KG1 (cell line): ENCODE measurements around the gene HBQ1.
"Not testable (repeated sequence)": the region's sequence is repeated elsewhere in the genome, so short reads cannot be mapped to it uniquely, and the experiment has no call there.

Experiments
- DNase-seq: peaks from one replicate; lab custom pipeline; 2025; lab: John Stamatoyannopoulos, UW

The HBQ1 gene

GRCh38 chr16:160691-161190 lies 19.5 kb upstream of the HBQ1 start:
- DNase-seq, result no peak

GRCh38 chr16:162271-162991 lies 17.8 kb upstream of the HBQ1 start:
- no peak for DNase-seq

DNA sequence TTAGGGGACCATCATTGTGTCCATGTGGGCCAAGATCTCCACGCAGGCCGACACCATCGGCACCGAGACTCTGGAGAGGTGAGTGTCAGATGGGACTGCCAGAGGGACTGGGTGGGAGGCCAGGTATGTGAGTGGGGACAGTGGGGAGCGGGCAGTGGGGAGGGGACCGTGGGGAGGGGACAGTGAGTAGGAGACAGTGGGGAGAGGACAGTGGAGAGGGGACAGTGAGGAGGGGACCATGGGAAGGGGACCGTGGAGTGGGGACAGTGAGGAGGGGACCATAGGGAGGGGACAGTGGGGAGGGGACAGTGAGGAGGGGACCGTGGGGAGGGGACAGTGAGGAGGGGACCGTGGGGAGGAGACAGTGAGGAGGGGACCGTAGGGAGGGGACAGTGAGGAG lies 17.1 kb upstream of the HBQ1 start:
- not testable (repeated sequence) for DNase-seq

DNA sequence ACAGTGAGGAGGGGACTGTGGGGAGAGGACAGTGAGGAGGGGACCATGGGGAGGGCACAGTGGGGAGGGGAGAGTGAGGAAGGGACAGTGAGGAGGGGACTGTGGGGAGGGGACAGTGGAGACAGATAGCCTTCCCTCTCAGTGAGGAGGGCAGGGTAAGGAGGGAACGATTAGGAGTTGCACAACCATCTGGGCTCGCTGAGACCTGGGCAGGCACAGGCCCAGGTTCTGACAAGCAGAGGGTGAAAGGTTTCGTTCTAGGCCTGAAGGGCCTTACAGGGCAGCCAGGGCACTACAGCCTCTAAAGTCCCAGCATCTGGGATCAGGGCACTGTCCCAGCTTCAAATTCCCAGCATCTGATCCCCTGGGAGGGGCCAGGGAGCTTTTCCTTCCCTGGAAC lies 16.6 kb upstream of the HBQ1 start:
- not testable (repeated sequence) for DNase-seq

DNA sequence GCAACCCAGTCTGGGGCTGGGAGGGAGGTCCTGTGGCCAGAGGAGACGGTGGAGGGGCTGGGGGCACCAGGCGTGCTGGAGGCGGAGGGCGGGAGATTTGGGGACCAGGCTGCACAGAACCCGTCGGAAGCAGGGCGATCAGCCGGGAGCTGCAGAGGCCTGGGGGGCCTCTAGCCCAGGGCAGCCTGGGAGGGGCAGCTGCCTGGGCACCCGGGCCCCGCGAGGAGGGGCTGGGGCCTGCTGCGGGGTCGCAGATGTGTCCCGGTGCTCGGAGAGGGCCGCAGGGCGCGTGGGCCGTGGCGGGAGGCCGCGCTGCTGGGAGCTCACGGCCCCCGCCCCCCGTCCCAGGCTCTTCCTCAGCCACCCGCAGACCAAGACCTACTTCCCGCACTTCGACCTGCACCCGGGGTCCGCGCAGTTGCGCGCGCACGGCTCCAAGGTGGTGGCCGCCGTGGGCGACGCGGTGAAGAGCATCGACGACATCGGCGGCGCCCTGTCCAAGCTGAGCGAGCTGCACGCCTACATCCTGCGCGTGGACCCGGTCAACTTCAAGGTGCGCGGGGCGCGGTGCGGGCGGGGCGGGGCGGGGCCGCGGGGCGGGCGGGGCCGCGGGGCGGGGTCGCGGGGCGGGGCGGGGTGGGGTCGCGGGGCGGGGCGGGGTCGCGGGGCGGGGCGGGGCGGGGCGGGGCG lies 16.0 kb upstream of the HBQ1 start:
- not testable (repeated sequence) for DNase-seq

DNA sequence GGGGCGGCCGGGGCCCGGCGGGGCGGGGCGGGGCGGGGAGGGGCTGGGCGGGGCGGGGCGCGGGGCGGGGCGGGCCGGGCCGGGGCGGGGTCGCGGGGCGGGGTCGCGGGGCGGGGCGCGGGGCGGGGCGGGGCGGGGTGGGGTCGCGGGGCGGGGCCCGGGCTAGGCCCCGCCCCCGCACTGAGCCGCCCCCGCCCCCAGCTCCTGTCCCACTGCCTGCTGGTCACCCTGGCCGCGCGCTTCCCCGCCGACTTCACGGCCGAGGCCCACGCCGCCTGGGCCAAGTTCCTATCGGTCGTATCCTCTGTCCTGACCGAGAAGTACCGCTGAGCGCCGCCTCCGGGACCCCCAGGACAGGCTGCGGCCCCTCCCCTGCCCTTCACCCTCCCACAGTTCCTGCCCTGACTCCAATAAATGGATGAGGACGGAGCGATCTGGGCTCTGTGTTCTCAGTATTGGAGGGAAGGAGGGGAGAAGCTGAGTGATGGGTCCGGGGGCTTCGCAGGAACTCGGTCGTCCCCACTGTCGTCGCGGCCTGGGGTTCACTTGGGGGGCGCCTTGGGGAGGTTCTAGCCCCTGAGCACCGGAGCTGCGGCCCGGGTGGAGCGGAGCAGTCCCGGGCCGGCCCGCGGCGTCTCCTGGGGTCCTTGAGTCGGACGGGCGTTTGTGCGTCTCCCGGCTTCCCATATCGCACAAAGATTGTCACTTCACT lies 15.3 kb upstream of the HBQ1 start:
- DNase-seq, result no peak

GRCh38 chr16:165539-166374 lies 14.5 kb upstream of the HBQ1 start, which contains the start of gene HBM:
TSS of gene HBM (plus strand) at chr16:165978. CDS start at chr16:165998, 20 bp downstream.
- DNase-seq, result no peak

DNA sequence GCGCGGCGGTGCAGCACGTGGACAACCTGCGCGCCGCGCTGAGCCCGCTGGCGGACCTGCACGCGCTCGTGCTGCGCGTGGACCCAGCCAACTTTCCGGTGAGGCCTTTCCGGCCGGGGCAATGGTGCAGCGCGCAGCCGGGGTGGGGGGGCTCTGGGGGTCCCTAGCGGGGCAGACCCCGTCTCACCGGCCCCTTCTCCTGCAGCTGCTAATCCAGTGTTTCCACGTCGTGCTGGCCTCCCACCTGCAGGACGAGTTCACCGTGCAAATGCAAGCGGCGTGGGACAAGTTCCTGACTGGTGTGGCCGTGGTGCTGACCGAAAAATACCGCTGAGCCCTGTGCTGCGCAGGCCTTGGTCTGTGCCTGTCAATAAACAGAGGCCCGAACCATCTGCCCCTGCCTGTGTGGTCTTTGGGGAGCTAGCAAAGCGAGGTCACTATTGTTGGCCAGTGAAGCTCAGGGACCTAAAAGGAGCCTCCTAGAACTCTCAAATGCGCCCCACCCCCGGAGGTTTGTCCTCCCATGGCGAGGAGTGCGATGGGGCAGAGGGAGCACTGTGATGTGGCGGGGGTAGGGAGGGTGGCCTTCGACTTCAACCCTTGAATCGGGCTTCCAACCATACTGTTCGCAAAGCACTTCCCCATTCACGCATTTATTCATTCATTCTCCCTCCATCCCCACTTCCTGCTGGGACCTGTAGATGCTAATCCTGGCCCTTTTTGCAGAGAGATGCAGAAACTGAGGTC lies 13.7 kb upstream of the HBQ1 start:
- DNase-seq, result no peak

DNA sequence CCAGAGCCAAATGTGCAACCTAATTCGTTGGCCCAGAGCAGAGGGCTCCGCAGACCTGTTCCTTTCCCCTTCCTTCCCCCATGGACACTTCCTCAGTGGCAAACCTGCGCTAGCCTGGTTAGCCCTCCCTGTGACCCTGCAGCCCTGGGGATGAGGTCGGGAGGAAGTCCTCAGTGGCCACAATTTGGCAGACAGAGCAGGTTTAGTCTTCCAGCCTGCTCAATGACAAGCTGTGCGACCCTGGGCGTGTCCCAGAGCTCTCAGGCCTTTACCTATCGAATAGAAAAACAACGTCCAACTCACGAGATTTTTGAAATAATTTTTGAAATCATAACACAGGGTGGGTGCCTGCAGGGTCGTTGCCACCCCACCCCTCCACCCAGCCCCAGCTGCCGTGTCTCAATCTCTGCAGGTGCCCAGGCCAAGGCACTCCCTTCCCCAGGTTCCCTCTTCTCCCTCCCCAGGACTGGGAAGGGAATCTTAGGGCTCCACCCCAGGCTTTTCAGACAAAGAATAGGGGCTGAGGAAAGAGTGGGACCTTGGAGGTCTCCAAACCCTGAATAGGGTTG lies 13.1 kb upstream of the HBQ1 start:
- no peak for DNase-seq

GRCh38 chr16:168424-168823 lies 11.8 kb upstream of the HBQ1 start:
- DNase-seq, result no peak

DNA sequence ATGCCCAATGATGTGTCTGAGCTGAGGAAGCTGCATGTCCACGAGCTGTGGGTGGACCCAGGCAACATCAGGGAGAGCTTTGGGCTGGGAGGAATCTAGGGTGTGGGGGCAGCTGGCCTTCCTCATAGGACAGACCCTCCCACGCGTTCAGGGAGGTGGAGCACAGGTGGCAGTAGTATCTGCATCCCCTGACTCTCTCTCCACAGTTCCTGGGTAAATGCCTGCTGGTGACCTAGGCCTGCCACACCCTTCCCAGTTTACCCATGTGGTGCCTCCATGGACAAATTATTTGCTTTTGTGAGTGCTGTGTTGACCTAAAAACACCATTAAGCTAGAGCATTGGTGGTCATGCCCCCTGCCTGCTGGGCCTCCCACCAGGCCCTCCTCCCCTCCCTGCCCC lies 11.2 kb upstream of the HBQ1 start:
- DNase-seq, result no peak

- DNase-seq, result not testable (repeated sequence)
These were observed 10.2 kb upstream of the HBQ1 start for GRCh38 chr16:170088-170507.

GRCh38 chr16:170788-171187 lies 9.5 kb upstream of the HBQ1 start:
- no peak for DNase-seq

DNA sequence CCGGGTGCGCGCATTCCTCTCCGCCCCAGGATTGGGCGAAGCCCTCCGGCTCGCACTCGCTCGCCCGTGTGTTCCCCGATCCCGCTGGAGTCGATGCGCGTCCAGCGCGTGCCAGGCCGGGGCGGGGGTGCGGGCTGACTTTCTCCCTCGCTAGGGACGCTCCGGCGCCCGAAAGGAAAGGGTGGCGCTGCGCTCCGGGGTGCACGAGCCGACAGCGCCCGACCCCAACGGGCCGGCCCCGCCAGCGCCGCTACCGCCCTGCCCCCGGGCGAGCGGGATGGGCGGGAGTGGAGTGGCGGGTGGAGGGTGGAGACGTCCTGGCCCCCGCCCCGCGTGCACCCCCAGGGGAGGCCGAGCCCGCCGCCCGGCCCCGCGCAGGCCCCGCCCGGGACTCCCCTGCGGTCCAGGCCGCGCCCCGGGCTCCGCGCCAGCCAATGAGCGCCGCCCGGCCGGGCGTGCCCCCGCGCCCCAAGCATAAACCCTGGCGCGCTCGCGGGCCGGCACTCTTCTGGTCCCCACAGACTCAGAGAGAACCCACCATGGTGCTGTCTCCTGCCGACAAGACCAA lies 7.8 kb upstream of the HBQ1 start, which contains the start of gene HBA2:
Gene HBA2, plus strand, starts transcription at position 503 of the 568 bp plus-strand sequence. Its CDS starts 37 bp downstream, at position 540.
- not testable (repeated sequence) for DNase-seq

DNA sequence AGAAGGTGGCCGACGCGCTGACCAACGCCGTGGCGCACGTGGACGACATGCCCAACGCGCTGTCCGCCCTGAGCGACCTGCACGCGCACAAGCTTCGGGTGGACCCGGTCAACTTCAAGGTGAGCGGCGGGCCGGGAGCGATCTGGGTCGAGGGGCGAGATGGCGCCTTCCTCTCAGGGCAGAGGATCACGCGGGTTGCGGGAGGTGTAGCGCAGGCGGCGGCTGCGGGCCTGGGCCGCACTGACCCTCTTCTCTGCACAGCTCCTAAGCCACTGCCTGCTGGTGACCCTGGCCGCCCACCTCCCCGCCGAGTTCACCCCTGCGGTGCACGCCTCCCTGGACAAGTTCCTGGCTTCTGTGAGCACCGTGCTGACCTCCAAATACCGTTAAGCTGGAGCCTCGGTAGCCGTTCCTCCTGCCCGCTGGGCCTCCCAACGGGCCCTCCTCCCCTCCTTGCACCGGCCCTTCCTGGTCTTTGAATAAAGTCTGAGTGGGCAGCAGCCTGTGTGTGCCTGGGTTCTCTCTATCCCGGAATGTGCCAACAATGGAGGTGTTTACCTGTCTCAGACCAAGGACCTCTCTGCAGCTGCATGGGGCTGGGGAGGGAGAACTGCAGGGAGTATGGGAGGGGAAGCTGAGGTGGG lies 6.9 kb upstream of the HBQ1 start:
- not testable (repeated sequence) for DNase-seq

GRCh38 chr16:173928-174769 lies 6.1 kb upstream of the HBQ1 start:
- DNase-seq, result not testable (repeated sequence)

GRCh38 chr16:175011-175949 lies 5.0 kb upstream of the HBQ1 start:
- DNase-seq, result no peak

GRCh38 chr16:176006-176405 lies 4.3 kb upstream of the HBQ1 start:
- not testable (repeated sequence) for DNase-seq
